Measurements from ENCODE around the gene NAGK. TPM values are rescaled to one million over a fixed set of nuclear protein-coding genes. Genes with fewer than 3 reads are reported as not detected.

NAGK gene
- total RNA-seq, 1 experiment from 2014 or later, result 58.9 TPM

GRCh38 chr2:71060211-71060610 lies 8.2 kb upstream of the NAGK start (continued):
- TF ChIP-seq OVOL2 (CRISPR knock-in tag; IDR thresholded peaks at IDR 0.05; ENCODE audit: borderline replicate concordance) (no peak), ZNF423 (CRISPR knock-in tag; IDR thresholded peaks at IDR 0.05) (no peak), ZNF263 (CRISPR knock-in tag; IDR thresholded peaks at IDR 0.05; ENCODE audit: low read depth) (no peak), NR2C2 (CRISPR knock-in tag; IDR thresholded peaks at IDR 0.05) (no peak), TEAD4 (CRISPR knock-in tag; IDR thresholded peaks at IDR 0.05) (no peak)

DNA sequence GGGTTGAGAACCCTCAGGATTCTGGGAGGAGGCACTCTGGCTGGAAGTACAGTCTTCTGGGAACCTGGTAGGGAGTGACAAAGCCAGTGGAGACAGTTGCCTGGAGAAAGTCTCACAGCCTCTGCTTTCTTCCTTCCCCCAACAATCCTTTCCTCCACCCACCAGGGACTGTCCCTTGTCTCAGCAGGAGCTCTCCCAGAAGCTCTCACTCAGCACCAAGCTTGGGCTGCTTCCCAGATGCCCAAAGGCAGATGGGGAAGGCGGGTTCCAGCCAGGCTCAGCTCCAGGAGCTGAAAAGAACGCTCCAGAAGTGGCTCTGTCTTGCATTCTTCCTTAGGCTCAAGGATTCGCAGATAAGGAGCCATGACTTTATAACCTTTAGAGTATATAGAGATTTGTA lies 7.6 kb upstream of the NAGK start:
- no peak for ATAC-seq
- Mint-ChIP-seq H3K27me3 (ENCODE audit: low read depth) (peaks cover 14% of the 10 kb centered on the region), H3K27ac (no peak overlapping the region), H3K9me3 (no peaks in the 10 kb centered on the region), H3K36me3 (no peaks in the 10 kb centered on the region), H3K4me3 (no peak overlapping the region), H3K4me1 (no peaks in the 10 kb centered on the region)
- POLR2A ChIA-PET, result no interaction called here
- CTCF ChIA-PET, result interaction anchor here (1.3 kb wide), 1 partner anchor 59 kb away, joined by 3 read pairs; no protein-coding TSS in a partner anchor
- no peak for DNase-seq (ENCODE audit: low spot score)
- TF ChIP-seq, protein P1, sequence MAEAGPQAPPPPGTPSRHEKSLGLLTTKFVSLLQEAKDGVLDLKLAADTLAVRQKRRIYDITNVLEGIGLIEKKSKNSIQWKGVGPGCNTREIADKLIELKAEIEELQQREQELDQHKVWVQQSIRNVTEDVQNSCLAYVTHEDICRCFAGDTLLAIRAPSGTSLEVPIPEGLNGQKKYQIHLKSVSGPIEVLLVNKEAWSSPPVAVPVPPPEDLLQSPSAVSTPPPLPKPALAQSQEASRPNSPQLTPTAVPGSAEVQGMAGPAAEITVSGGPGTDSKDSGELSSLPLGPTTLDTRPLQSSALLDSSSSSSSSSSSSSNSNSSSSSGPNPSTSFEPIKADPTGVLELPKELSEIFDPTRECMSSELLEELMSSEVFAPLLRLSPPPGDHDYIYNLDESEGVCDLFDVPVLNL (CRISPR knock-in tag; IDR thresholded peaks at IDR 0.05; ENCODE audit: borderline replicate concordance, low read depth), result no peak
- no peak for TF ChIP-seq PRDM15 (CRISPR knock-in tag; IDR thresholded peaks at IDR 0.05)
- TF ChIP-seq, protein P2, sequence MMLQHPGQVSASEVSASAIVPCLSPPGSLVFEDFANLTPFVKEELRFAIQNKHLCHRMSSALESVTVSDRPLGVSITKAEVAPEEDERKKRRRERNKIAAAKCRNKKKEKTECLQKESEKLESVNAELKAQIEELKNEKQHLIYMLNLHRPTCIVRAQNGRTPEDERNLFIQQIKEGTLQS (CRISPR knock-in tag; conservative IDR thresholded peaks at IDR 0.05), result no peak
- TF ChIP-seq ZNF121 (CRISPR knock-in tag; IDR thresholded peaks at IDR 0.05), result no peak
- TF ChIP-seq CREB1 (CRISPR knock-in tag; IDR thresholded peaks at IDR 0.05), result no peak
- no peak for TF ChIP-seq NR2C2 (CRISPR knock-in tag; IDR thresholded peaks at IDR 0.05)
- TF ChIP-seq RORB (CRISPR knock-in tag; IDR thresholded peaks at IDR 0.05), result no peak
- TF ChIP-seq, protein P3, sequence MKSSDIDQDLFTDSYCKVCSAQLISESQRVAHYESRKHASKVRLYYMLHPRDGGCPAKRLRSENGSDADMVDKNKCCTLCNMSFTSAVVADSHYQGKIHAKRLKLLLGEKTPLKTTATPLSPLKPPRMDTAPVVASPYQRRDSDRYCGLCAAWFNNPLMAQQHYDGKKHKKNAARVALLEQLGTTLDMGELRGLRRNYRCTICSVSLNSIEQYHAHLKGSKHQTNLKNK (CRISPR knock-in tag; IDR thresholded peaks at IDR 0.05), result no peak

DNA sequence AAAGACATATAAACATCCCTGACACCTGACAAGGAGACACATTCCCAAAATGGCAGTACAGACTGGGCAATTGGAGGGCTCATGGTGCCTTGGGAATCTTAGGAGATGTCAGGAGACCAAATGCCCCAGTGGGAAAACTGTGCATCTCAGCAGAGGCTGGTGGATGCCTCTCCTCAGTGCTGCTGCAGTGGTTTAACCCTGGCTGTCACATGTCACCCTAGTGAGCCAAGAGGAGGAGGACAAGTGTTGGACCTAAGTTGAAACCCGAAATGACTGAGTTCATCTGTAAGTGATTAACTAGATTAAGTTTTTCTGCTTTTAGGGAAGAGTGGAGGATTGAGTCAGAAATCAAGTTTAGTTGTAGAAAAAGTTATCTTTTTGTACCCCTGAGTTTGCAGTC lies 5.2 kb upstream of the NAGK start:
- ChIA-PET POLR2A (no interaction called here), CTCF (no interaction called here)
- TF ChIP-seq NR1H2 (CRISPR knock-in tag; IDR thresholded peaks at IDR 0.05), result no peak
- TF ChIP-seq, protein P4, sequence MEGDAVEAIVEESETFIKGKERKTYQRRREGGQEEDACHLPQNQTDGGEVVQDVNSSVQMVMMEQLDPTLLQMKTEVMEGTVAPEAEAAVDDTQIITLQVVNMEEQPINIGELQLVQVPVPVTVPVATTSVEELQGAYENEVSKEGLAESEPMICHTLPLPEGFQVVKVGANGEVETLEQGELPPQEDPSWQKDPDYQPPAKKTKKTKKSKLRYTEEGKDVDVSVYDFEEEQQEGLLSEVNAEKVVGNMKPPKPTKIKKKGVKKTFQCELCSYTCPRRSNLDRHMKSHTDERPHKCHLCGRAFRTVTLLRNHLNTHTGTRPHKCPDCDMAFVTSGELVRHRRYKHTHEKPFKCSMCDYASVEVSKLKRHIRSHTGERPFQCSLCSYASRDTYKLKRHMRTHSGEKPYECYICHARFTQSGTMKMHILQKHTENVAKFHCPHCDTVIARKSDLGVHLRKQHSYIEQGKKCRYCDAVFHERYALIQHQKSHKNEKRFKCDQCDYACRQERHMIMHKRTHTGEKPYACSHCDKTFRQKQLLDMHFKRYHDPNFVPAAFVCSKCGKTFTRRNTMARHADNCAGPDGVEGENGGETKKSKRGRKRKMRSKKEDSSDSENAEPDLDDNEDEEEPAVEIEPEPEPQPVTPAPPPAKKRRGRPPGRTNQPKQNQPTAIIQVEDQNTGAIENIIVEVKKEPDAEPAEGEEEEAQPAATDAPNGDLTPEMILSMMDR (IDR thresholded peaks at IDR 0.05), result no peak
- TF ChIP-seq RORB (CRISPR knock-in tag; IDR thresholded peaks at IDR 0.05), result no peak
- TF ChIP-seq, protein P5, sequence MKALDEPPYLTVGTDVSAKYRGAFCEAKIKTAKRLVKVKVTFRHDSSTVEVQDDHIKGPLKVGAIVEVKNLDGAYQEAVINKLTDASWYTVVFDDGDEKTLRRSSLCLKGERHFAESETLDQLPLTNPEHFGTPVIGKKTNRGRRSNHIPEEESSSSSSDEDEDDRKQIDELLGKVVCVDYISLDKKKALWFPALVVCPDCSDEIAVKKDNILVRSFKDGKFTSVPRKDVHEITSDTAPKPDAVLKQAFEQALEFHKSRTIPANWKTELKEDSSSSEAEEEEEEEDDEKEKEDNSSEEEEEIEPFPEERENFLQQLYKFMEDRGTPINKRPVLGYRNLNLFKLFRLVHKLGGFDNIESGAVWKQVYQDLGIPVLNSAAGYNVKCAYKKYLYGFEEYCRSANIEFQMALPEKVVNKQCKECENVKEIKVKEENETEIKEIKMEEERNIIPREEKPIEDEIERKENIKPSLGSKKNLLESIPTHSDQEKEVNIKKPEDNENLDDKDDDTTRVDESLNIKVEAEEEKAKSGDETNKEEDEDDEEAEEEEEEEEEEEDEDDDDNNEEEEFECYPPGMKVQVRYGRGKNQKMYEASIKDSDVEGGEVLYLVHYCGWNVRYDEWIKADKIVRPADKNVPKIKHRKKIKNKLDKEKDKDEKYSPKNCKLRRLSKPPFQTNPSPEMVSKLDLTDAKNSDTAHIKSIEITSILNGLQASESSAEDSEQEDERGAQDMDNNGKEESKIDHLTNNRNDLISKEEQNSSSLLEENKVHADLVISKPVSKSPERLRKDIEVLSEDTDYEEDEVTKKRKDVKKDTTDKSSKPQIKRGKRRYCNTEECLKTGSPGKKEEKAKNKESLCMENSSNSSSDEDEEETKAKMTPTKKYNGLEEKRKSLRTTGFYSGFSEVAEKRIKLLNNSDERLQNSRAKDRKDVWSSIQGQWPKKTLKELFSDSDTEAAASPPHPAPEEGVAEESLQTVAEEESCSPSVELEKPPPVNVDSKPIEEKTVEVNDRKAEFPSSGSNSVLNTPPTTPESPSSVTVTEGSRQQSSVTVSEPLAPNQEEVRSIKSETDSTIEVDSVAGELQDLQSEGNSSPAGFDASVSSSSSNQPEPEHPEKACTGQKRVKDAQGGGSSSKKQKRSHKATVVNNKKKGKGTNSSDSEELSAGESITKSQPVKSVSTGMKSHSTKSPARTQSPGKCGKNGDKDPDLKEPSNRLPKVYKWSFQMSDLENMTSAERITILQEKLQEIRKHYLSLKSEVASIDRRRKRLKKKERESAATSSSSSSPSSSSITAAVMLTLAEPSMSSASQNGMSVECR (CRISPR knock-in tag; IDR thresholded peaks at IDR 0.05; ENCODE audit: borderline replicate concordance), result no peak
- TF ChIP-seq CDX4 (CRISPR knock-in tag; IDR thresholded peaks at IDR 0.05; ENCODE audit: borderline replicate concordance), result no peak
- Mint-ChIP-seq H3K27ac (no peak overlapping the region), H3K4me3 (no peak overlapping the region), H3K9me3 (no peaks in the 10 kb centered on the region), H3K4me1 (0 out of 2 replicates have a peak, but pooled peaks cover 4% of the 10 kb centered on the region), H3K36me3 (no peaks in the 10 kb centered on the region), H3K27me3 (ENCODE audit: low read depth) (peaks cover 14% of the 10 kb centered on the region)
- no peak for DNase-seq (ENCODE audit: low spot score)
- no peak for ATAC-seq
